GM21717 (cell line): ENCODE data around the gene SLC4A11.
"Not testable (repeated sequence)": the region's sequence is repeated elsewhere in the genome, so short reads cannot be mapped to it uniquely, and the experiment has no call there.

ENCODE experiments used
- ATAC-seq: cut with Tn5 transposase; IDR thresholded peaks from one replicate; pipeline ENCODE4 v1.9.1; 2021; ENCODE audit warnings: mild to moderate bottlenecking, moderate library complexity; ENCODE audit not compliant: unreplicated experiment

Gene SLC4A11

DNA sequence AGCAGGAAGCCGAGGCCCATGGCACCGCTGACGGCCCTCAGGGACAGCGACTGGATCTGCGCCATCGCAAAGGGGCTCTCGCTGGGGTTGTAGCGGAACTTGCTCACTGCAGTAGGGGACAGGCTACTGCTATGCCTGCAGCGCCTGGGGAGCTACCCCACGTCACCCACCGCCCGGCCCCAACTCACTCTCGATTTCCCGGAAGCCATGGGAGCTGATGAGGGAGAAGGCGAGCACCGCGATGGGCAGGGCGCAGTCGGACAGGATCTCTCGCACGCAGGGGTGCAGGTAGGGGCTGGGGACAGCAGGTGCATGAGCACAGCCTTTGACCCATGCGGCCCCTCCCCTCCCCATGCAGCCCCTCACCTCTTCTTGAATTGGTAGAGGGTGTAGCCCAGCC lies 9.8 kb downstream of the SLC4A11 start:
- no peak for ATAC-seq

DNA sequence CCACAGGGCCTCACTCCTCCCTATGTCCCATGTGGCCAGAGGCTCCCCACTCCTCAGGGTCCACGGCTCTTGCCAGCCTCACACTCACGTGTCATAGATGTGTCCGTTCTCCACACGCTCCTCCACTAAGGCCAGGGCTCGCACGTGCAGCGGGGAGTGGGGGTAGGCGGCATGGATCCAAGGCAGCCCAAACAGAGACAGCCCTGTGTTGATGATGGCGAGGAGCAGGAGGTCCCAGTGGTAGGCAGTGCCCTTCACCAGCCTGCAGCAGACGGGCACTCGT lies 10.3 kb downstream of the SLC4A11 start:
- ATAC-seq: no peak

DNA sequence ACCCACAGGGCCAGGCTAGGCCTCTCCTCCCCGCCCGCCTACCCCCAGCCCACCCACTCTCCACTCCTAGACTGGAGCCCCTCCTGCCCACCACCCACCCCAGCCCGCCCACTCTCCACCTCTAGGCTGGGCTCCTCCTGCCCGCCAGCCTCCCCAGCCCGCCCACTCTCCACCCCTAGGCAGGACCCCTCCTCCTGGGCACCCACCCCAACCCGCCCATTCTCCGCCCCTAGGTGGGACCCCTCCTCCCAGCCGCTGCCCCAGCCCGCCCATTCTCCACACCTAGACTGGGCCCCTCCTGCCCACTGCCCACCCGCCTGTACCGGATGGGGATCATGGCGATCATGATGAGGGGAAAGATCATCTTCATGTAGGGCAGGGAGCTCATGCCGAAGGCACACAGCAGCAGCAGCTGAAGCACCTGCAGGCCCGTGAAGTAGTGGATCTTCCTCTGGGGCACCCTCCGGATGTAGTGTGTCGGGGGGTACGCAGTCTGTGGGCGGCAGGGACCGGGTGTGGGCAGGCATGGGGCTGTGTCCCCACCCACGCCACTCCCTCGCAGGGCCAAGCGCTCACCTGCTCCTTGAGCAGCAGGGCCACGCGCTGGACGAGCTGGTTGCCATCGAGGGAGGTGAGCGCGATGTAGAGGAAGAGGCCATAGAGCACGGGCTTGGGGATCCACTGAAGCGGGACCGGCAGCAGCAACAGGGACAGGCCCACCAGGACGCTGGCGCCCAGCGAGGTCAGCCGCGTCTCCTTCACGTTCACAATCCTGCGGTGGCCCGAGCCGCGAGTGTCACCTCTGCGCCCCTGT lies 10.8 kb downstream of the SLC4A11 start:
- no peak for ATAC-seq

DNA sequence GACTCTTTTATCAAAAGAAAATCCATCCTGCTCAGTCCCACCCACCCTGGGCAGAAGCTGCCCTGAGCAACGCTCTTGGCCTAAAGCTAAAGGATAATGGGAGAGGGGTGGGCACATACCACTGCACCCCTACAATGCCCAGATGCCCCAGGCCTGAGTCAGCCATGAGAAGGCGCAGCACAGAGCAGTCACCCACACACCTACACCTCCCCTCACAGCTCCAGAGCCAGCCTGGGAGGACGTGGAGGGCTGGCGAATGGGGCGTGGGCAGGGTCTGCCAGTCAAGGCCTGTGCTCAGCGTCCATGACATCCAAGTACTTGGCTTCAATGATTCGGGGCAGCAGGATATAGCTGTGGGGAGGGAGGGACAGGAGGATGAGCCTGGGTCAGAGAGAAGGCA lies 11.5 kb downstream of the SLC4A11 start:
- no peak for ATAC-seq

DNA sequence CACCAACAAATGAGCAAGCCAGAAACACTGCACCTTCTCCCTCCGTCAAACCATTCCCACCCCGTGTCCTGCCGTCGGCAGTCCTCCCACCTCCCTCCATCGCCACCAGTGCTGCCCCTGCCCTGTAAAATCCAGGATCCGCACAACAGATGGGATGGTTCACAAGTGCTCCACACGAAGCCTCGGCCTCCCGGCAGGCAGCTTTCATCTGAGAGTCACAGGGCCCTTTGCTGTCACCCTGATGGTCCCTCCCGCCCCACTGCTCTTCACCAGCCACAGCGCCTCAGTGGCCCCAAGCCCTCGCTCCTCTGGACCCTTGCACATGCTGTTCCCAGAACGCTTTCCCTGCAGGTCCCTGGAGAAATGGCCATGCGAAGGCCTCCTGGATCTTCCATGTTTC lies 12.1 kb downstream of the SLC4A11 start:
- no peak for ATAC-seq

DNA sequence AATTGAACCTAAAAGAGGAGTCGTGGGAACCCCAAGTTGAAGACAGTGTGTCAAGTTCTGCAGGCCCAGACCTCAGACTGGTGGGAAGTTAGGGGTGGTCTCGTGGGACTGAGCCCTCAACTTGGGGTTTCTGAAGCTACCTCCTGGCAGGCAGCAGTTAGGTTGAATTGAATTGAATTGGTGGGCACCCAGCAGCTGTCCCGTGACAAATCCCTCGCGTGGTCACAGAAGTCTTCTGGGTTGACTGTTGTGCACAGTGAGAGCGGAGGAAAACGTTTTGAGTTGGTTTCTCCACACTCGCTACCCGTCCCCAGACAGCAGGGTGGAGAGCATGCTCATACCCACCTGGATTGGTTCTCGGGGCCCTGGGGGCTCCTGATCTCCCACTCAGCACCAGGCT lies 12.9 kb downstream of the SLC4A11 start:
- no peak for ATAC-seq

DNA sequence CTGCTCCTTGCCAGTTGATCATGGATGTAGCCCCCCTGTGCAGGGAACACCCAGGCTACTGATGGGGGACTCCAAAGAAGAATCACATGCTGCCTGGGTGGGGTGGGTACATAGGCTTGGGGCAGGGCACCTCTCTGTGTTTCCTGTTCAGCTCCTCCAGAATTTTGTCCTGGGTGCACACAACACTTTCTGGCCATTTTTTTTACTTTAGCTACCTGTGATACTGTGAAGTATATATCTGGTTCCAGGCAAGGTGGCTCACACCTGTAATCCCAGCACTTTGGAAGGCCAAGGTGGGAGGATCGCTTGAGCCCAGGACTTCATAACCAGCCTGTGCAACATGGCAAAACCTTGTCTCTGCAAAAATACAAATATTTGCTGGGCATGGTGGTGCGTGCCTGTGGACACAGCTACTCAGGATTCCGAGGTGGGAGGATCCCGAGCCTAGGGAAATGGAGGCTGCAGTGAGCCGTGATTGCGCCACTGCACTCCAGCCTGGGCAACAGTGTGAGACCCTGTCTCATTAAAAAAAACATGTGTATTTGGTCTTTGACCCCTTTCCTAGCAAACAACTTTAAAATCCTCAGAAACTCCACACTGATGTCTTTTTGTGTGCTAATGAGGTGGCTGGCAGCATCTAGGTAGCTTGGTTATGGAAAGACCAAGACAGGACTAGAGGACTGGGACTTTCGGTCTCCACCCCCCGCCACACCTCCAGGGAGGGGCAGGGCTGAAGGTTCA lies 14.1 kb downstream of the SLC4A11 start:
- no peak for ATAC-seq

DNA sequence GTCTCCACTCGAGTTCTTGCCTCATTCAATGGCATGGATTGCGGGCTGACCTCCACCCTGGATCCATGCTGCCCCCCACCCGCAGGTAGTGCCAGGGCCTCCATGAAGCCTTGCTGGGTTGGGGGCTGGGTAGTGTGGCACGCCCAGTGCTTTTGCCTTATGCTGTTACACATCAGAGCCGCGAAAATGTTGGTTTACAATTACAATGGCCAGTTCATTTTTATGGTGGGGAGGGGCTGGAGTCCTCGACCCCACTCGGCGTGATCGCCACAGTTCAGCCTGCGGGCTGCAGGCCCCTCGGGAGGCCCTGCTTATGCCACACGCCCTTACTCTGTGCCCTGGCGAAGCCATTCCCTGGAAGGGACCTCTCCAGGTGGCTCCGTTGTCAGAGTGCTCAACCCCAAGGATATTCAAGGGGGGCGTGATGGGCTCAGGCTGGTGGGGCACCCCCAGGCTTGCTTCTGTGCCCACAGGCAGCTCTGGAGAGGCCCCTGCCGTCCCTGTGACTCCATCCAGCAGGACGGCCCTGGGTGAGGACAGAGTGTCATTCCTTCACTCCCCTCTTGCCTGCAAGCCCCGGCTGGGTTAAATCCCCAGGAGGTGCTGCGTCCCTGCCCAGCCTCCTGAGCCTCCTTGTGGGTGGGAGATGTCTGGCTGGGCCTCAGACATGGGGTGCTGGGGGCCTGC lies 14.9 kb downstream of the SLC4A11 start:
- no peak for ATAC-seq

DNA sequence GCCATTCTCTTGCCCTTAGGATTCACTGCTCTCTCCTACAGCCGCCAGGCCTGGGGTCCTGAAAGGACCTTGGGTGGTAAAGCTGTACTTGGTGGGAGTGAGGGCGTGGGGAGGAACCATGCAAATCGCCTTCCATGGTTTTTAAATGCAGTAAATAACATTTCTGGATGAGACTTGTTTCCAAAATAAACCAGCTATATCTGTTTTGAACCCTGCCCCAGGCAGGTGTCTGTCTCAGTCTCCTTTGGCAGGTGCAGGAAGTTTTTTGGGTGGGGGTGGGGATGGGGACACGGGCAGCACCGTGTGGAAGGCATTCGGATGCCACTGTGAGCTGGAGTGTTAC lies 15.4 kb downstream of the SLC4A11 start:
- no peak for ATAC-seq

DNA sequence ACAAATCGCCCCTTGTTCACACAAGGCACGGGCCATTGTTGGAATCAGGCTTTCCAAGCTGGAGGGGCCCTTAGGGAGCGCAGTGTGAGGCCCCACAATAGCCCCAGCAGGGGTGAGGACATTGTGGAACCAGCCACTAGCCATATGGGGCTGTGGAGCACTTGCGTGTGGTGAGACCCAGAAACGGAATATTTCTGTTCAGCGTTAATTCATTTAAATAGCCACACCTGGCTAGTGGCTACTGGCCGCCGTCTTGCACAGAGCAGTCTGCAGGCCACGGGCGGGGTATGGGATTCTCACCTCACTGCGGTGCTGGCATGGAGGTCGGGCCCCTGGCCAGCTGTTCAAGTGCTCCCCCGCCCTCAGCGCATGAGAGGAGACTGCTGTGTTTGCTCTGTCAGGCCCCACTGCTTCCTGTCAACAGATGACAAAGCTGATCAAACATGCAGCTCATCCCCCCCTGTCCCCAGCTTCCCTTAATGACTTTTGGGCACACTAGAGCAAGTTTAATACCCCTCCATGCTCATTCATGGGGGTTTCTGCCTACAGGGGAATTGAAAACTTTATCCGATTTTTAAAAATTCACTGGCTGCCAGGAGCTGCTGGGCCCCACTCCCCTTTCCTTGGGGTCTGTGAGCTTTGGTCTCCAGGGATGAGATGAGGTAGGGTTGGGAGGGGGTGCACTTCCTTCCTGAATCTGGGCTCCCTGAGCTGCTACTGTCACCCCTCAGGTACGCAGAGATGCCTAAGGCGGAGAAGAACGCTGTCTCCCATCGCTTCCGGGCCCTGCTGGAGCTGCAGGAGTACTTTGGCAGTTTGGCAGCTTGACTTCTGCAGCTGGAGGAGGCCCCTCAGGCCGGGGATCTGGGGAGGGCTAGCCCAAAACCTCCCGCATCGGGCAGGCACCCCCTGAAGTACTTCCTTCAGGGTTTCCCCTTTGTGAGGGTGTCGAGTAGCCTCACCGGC lies 16.1 kb downstream of the SLC4A11 start:
- no peak for ATAC-seq

DNA sequence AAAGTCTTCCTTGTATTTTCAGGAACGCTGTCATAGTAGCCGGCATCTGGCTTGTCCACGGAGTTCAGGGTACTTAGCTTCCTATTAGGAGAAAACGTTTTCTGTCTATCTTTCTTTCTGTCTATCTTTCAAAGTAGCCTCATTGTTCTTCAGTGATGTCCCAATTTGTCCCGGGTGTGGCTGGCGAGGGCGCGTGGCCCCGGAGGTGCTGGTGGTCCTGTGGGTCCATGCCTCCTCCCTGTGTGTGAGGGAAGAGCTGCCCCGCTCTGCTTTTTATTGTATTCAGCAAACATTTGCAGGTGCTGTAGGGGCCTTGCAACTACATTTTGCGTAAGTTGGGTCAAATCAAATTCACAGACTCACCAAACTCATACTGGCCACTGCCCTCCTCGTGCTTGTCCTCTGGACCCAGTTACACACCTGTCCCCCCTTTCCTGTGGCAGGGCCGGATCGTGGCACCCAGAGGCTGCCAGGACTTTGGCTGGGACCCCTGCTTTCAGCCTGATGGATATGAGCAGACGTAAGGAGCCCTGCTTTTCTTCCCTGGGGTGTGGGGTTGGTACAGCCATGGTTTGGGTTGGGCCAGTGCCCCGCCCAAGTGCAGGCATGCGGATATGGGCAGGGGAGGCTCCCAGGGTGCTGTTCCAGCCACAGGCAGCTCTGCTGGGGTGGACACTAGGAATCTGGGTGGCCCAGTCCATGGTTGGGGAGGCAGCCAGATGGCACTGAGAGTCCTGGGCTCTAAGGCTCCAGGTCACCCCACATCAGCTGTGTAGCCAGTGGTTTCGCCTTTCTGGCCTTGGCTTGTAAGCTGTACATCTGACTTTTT lies 17.4 kb downstream of the SLC4A11 start:
- no peak for ATAC-seq

DNA sequence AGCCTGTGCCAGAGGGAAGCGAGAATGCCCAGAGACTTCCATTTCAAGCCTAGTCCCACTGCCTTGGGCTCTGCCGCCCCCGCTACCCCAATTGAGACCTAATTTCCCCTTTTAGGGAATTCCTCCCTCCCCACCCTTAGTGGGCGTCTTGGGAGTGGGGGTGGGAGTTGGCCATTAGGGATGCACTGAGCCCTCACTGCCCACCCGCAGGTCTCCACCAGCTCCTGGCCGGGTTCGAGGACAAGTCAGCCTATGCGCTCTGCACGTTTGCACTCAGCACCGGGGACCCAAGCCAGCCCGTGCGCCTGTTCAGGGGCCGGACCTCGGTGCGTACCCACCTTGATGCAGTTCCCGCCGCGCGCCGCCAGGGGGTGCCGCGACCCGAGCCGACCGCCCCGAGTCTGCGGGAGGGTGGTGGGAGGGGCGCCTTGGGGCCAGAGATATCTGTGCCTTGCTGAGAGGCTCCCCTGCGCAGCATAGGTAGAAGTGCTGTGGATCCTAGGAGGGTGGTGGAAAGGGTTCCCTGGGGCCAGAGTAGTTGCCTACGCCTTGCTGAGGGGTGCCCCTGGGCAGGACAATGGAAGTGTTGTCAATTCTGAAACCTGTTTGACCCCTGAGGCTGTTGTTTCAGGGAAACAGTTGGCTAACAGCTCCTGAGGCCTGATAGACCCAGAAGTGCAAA lies 20.5 kb downstream of the SLC4A11 start:
- ATAC-seq: peak; percentile 60

DNA sequence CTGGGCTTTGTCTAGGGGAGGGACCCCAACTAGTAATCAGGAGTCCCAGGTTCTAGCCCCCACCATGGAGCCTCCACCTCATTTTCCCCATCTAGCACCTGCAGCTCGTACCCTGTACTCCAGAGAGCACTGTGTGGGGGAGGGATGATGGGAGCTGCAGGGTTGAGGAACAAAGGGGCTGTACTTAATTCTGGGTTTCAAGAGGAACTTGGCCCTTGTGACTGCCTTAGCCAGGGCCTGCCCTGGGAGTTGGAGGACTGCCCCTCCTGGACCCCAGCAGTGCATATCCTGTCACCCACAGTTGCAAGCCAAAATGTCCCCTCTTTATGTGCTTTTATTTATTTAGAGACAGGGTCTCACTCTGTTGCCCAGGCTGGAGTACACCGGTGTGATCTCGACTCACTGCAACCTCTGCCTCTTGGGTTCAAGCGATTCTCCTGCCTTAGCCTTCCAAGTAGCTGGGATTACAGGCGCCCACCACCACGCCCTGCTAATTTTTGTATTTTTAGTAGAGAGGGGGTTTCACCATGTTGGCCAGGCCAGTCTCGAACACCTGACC lies 23.6 kb downstream of the SLC4A11 start:
- not testable (repeated sequence) for ATAC-seq

DNA sequence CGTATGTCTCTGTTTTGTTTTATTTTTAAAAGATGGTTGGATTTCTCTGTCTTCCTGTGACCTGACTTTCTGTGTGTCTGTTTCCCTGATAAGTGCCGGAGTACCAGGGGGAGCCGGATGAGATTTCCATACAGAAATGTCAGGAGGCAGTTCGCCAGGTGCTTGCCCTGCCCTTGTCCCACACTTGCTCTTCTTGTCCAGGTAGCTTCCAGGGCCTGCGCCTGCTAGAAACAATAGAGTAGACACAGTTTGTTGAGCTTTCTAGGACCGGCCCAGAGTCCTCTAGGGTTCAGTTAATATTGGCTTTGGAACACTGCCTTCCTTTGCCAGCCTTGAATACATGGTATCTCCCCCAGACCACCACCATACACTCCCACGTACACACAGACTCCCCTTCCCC lies 25.8 kb downstream of the SLC4A11 start:
- ATAC-seq: no peak

DNA sequence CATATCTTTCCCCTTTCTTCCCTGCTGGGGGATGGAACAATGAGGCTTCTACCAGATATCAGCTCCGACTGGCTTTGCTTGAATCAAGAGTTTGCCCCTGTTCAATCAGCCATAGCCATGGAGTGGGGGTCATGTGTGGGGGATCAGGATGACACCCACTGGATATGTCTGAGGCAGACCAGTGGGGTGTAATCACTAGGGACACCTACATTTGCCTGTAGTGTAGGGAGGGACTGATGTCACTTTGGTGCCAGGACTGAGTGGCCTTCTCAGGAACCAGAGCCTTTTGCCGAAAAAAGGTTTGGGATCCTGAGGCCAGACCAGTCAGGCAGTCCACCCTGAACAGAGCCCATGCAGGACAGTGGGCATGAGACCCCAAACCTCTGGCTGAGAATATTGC lies 28.6 kb downstream of the SLC4A11 start:
- ATAC-seq: no peak

DNA sequence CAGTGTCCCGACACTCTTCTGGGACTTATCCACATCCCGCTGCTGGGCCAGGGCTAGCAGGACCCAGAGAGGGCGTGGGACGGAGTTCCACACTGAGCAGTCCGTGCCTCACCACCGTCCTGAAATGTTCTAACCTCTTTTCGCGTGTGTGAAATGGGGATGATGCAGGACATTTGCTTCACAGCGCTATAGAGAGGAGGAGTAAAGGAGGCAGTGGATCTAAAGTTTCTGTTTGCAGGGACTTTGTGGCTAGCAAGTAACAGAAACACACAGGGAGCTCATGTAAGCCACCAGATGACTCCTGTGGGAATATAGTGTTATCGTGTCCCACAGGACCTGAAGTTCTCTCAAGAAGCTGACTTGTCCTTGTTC lies 29.1 kb downstream of the SLC4A11 start:
- ATAC-seq: no peak

DNA sequence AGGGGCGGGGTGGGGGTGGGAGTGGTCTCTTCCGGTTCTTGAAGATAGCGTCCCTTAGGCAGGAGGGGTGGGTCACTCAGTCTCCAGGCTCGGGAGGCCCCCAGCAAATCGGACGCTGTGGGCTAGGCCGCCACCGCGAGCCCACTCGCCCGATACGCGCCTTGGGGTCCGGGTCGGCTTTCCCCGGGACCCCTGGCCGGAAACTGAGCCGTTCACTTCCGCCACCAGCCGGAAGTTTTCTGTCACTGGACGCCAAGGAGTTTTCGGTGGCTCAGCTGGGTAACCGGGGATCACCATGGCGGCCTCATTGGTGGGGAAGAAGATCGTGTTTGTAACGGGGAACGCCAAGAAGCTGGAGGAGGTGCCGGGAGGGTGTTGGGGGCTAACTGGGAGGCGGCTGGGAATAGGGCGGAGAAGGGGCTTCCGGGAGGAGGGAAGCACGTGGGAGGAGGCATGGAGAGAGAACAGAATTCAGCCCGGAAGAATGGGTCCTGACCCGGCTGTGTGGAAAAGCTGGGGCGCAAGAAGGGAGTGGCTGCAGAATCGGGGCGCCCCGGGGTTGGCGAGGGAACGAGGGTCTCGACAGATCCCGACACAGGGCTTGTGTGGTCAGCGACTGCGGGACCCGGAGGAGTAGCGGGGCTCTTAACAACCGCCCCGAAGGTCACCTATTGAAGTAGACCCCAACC lies 29.6 kb downstream of the SLC4A11 start, which contains the start of gene ITPA:
TSS of gene ITPA (plus strand) at position 242 of the 689 bp plus-strand sequence. CDS start at position 296, 54 bp downstream.
- no peak for ATAC-seq

DNA sequence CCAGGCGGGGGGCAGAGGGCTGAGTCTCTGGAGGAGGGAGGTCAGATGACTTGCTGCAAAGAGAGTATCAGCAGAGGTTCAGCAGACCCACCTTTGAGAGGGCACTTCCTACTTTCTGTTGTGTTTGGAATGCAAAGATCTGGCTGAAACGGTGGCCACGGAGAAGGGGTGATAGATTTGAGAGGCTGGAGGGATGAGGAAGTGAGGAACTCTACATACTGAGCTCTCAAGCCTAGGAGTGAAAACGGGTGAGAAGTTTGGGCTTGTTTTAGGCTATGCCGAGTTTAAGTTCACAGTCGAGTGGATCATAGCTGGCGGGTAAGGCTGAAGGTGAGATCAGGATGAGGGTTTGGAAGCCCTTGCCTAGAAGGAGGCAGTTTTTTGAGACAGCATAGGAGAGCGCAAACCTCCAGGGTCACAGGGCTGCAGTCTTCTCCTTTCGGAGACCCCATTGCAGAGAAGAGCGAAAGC lies 30.2 kb downstream of the SLC4A11 start:
- ATAC-seq: no peak
